GM12872 (cell line): ENCODE measurements around the gene CEP57L1.

Source experiments
- TF ChIP-seq, protein P1 (sequence below): IDR thresholded peaks from 3 replicates; pipeline ENCODE4 v1.5.1; 2011; ENCODE audit warnings: low read depth, mild to moderate bottlenecking, low read length, moderate library complexity; ENCODE audit not compliant: insufficient read depth

The CEP57L1 gene

DNA sequence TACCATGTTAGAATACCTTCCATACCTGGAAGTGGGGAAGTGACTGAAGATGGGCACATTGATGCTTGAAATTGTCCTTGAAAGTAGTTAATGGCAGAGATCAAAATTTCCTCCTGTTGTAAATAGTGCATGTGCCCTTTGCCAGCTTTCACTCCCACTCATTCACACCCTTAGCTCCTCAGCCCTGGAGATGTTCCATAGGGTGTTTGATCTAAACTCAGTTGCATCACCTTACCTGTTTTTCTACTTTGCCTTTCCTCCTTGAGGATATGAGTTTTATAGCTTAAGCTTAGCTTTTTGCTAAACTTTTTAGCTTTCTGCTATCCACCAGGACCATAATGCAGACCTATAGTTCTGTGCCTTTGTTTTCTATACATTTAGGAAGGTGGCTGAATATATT is 69.0 kb downstream of the CEP57L1 start:
- TF ChIP-seq, protein P1, sequence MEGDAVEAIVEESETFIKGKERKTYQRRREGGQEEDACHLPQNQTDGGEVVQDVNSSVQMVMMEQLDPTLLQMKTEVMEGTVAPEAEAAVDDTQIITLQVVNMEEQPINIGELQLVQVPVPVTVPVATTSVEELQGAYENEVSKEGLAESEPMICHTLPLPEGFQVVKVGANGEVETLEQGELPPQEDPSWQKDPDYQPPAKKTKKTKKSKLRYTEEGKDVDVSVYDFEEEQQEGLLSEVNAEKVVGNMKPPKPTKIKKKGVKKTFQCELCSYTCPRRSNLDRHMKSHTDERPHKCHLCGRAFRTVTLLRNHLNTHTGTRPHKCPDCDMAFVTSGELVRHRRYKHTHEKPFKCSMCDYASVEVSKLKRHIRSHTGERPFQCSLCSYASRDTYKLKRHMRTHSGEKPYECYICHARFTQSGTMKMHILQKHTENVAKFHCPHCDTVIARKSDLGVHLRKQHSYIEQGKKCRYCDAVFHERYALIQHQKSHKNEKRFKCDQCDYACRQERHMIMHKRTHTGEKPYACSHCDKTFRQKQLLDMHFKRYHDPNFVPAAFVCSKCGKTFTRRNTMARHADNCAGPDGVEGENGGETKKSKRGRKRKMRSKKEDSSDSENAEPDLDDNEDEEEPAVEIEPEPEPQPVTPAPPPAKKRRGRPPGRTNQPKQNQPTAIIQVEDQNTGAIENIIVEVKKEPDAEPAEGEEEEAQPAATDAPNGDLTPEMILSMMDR: no peak

DNA sequence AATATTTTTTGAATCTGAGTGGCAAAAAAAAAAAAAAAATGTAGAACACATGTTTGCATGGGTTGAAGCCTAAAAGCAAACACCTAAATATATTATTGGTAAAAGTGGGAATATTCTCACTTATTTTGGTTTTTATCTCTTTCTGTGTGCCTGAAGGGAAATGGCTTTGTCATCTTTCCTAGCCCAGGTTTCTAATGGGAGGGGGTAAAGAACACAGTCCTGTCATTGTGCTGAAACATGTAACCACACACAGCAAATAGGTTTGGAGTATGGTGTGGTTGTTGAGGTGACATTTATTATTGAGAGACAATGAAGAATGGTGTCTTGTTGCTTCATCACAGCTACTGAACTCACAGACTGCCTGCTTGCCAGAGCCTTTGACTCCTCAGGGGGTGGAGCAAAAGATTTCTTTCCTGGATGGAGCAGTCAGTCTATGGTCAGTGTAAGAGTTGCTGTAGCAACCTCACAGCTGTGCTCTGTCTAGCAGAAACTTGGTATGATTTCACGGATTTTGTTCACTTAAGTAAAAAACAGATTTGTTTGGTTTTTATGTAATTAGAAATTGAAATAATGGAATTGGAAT is 70.2 kb downstream of the CEP57L1 start:
- TF ChIP-seq, protein P1: no peak

DNA sequence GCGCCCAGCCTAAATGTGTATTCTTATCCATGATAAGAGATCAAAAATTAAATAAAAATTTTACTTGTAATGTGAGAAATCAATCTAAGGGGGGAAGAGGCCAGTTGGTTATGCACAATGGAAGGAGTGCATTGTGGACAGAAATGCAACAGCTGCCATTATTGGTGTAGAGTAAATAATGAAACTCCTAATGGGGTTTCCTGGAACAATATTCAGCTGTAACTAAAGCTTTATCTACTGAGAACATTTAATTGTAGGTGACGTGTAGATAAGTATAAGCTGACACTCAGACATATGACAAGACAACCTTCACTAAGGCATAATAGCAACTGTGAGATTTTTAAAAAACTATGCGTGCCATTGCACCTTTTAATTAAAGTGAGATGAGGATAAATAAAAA is 71.4 kb downstream of the CEP57L1 start:
- TF ChIP-seq, protein P1: no peak

DNA sequence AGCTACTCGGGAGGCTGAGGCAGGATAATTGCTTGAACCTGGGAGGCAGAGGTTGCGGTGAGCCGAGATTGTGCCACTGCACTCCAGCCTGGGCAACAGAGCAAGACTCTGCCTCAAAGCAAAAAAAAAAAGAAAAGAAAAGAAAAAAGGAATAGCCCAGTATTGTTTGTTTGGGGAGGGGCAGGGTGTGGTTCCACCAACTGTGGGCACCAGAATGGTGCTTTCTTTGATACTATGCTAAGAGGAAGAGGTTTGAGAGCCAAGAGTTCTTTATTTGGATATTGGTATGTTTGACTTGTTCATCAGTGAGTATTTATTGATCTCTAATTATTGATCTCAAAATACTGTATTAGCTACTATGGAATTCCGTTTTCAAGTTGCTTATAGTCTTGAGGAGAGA is 72.3 kb downstream of the CEP57L1 start:
- TF ChIP-seq, protein P1: no peak

DNA sequence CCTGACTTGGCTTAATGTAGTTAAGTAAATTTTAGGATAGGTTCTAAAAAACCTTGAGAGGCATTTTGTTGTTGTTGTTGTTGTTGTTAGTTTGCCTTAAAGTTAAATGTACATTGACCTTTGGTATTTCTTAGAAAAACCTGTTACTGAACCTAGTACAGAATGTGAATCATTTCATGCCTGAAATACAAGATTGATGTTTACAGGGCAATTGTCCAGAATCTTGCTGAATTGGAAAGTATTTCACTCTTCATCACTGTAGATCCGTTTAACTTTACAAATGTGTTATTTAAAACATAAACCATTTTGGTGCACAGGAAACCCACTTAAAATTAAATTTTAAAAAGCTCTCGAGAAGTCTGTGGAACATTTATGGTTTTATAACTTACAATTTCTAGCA is 75.0 kb downstream of the CEP57L1 start:
- TF ChIP-seq, protein P1: no peak

DNA sequence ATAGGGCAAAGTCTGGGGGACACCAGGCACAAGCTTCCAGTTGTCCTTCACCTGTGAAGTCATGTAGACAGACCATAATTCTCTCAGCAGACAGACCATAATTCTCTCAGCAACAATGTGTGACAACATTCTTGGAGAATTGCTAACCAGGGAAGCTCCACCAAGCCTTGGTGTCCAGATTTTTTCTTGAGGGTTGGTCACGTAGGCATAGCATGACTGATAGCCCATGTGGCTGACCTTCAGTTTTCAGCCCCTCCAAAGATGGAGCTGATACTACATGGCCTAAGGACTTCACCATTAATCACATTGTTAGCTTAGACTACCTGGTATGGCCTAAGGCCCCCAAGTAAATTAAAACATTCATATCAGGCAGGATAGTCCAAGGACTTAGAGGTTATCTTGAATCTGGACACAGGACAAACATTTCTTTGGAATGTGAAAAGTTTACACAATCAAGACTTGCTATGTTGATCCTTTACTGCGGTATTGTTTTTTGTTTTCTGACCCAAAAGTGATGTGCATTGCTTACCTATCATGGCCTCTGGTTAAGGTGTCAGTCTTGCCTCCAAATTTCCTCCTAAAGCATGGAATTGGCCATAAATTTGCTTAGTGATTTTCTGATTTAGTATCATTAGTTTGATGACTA is 76.9 kb downstream of the CEP57L1 start:
- TF ChIP-seq, protein P1: no peak

DNA sequence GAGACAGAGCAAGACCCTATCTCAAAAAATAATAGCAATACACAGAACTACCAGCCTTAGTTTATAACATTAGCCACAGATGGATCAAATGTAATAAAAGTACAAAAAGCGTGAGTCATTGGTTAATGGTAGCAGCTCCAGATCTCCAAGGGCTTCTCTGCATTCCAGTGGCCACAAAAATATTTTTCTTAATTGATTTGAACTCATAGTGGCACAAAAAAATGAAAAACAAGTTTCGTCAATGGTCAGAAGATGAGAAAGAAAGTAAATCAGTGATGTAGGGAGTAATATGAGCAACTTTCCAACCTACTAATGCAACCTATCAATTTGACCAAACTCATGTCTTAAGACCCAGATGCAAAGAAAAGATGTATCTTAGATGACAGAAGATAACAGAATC is 79.6 kb downstream of the CEP57L1 start:
- TF ChIP-seq, protein P1: no peak

DNA sequence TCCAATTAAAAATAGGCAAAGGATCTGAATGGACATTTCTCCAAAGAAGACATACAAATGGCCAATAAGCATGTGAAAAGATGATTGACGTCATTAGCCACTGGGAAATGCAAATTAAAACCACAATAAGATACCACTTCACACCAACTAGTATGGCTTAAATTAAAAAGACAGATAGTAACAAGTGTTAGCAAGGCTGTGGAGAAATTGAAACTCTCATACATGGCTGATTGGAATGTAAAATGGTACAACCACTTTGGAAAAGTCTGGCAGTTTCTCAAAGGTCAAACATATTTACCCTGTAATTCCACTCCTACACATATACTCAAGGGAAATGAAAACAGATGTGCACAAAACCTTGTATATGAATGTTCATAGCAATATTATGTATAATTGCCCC is 83.6 kb downstream of the CEP57L1 start:
- TF ChIP-seq, protein P1: no peak
